K562 (cell line): ENCODE data around the gene NPAS2. TPM values are rescaled to one million over a fixed set of nuclear protein-coding genes. Genes with fewer than 3 reads are reported as not detected.

ENCODE experiments used
- ATAC-seq: fragments of 200-7000 bp; cut with Tn5 transposase; 3 replicates; pipeline ENCODE4 v1.9.1; 2020; ENCODE audit warnings: moderate library complexity
- BruUV-seq: library from RNA; stranded (reverse); fragments of 400-500 nt; replicated peaks from 2 replicates; lab custom pipeline; 2021; lab: Mats Ljungman, UMichigan
- CTCF ChIA-PET: fragments of 300-600 bp; formaldehyde crosslinking; extraction: SDS; loops from one replicate; lab custom pipeline; 2021; ENCODE audit warnings: low intra/inter-chr PET ratio; lab: Yijun Ruan, JAX
- POLR2A ChIA-PET: fragments of 300-600, 350-650 bp; sonication (Branson Sonifier 250); formaldehyde crosslinking; extraction: SDS; loops from one replicate; lab custom pipeline; 2021; ENCODE audit warnings: antibody characterized with exemption, inconsistent platforms; lab: Yijun Ruan, JAX
- DNase-seq, 4 experiments: peaks; one replicate each; pipeline versions ENCODE4 v3.0.0 to v3.0.0-alpha.2; 2011 to 2018; ENCODE audit warnings: low spot score in 3 of 4, mixed read lengths in 3 of 4; ENCODE audit errors: extremely low read depth in 1 of 4
- FAIRE-seq: peaks from 2 replicates; lab custom pipeline; 2011; peaks lifted over from hg19 to GRCh38; lab: Jason Lieb, UNC
- H2AFZ ChIP-seq: 2 replicates; pipeline ENCODE4 v1.6.0; 2011; ENCODE audit warnings: low read depth, low read length, control low read depth, inconsistent platforms
- H3K27ac ChIP-seq: fragments of 200-600 bp; 3 replicates; pipeline ENCODE4 v1.8.0; 2011; ENCODE audit warnings: low read depth, mild to moderate bottlenecking, control low read depth, inconsistent platforms, low read length, moderate library complexity, mixed read lengths; ENCODE audit errors: extremely low read depth
- H3K27me3 ChIP-seq, 2 experiments: fragments of 300-600 bp in 1 of 2; 2 replicates in 1 of 2; 3 replicates in 1 of 2; pipeline versions ENCODE4 v1.6.0 to v1.8.0; 2011; ENCODE audit warnings: inconsistent platforms in 2 of 2, low read length in 2 of 2, mild to moderate bottlenecking in 1 of 2, mixed read lengths in 1 of 2, moderate library complexity in 1 of 2; ENCODE audit not compliant: control insufficient read depth in 2 of 2, insufficient read depth in 2 of 2
- H3K36me3 ChIP-seq: fragments of 300-600 bp; 3 replicates; pipeline ENCODE4 v1.8.0; 2011; ENCODE audit warnings: mild to moderate bottlenecking, low read length, inconsistent platforms; ENCODE audit not compliant: control insufficient read depth, insufficient read depth
- H3K4me1 ChIP-seq, 2 experiments: fragments of 200-600 bp in 1 of 2; replicated peaks in 1 of 2; 2 replicates in 1 of 2; 3 replicates in 1 of 2; pipeline versions ENCODE4 v1.5.1 to v1.8.0; 2011; ENCODE audit warnings: inconsistent platforms in 2 of 2, low read length in 2 of 2, mild to moderate bottlenecking in 1 of 2, mixed read lengths in 1 of 2, moderate library complexity in 1 of 2; ENCODE audit not compliant: control insufficient read depth in 2 of 2, insufficient read depth in 2 of 2
- H3K4me2 ChIP-seq: 2 replicates; pipeline ENCODE4 v1.6.1; 2011; ENCODE audit warnings: low read length, control low read depth, inconsistent platforms, mixed read lengths; ENCODE audit not compliant: insufficient read depth
- H3K4me3 ChIP-seq: fragments of 200-600 bp; sonication (generic), shearing (Covaris generic); 2 replicates; pipeline ENCODE4 v1.5.1; 2016; ENCODE audit warnings: control low read depth, inconsistent platforms
- H3K79me2 ChIP-seq: fragments of 200-600 bp; 3 replicates; pipeline ENCODE4 v1.8.0; 2011; ENCODE audit warnings: low read length, inconsistent platforms; ENCODE audit not compliant: control insufficient read depth, insufficient read depth
- H3K9ac ChIP-seq, 2 experiments: 2 replicates each; pipeline versions ENCODE4 v1.6.0 to v1.6.1; 2011; ENCODE audit warnings: low read depth in 2 of 2, low read length in 2 of 2, control low read depth in 1 of 2, inconsistent platforms in 1 of 2, mild to moderate bottlenecking in 1 of 2, mixed read lengths in 1 of 2; ENCODE audit not compliant: insufficient read depth in 1 of 2
- H3K9me1 ChIP-seq: one replicate; pipeline ENCODE4 v1.6.0; 2011; ENCODE audit warnings: inconsistent platforms, mild to moderate bottlenecking, low read length, moderate library complexity; ENCODE audit not compliant: control insufficient read depth, insufficient read depth
- H3K9me3 ChIP-seq: replicated peaks from 2 replicates; pipeline ENCODE4 v1.5.1; 2011; ENCODE audit warnings: low read depth, low read length, inconsistent platforms; ENCODE audit not compliant: control insufficient read depth, insufficient read depth
- H4K20me1 ChIP-seq: replicated peaks from 2 replicates; pipeline ENCODE4 v1.6.1; 2011; ENCODE audit warnings: low read length, inconsistent platforms, mixed read lengths; ENCODE audit not compliant: control insufficient read depth, insufficient read depth
- ELF1 ChIP-seq: fragments of 200-800 bp; sonication (Bioruptor generic); IDR thresholded peaks from 2 replicates; pipeline ENCODE4 v1.6.1; 2016; ENCODE audit warnings: missing genetic modification characterization, missing compliant biosample characterization
- ELF4 ChIP-seq: fragments of 450-650 bp; formaldehyde crosslinking; IDR thresholded peaks from 2 replicates; pipeline ENCODE4 v1.4.0; 2022; ENCODE audit warnings: missing genetic modification characterization
- ESRRB ChIP-seq: fragments of 250-450 bp; sonication (Bioruptor Pico); IDR thresholded peaks from 2 replicates; pipeline ENCODE4 v1.5.0; 2020; ENCODE audit warnings: mild to moderate bottlenecking, moderate library complexity, borderline replicate concordance
- ZFP30 ChIP-seq: fragments of 250-450 bp; sonication (Bioruptor Pico); IDR thresholded peaks from 2 replicates; pipeline ENCODE4 v1.8.0; 2022; ENCODE audit warnings: moderate library complexity, mild to moderate bottlenecking, inconsistent platforms, borderline replicate concordance
- WGBS: fragments of 100-300 bp; shearing (Covaris generic); methylation state at CpG from one replicate; pipeline ENCODE4 v1.1.6; 2016; ENCODE audit warnings: low coverage, mixed read lengths; ENCODE audit not compliant: insufficient coverage; ENCODE audit errors: missing lambda C conversion rate; 5-methylcytosine and 5-hydroxymethylcytosine counted together
- in situ Hi-C: fragments of 300-500 bp; cut with MboI; formaldehyde crosslinking; loops from 4 replicates; pipeline ENCODE4 v1.15.0; 2018; ENCODE audit warnings: inconsistent platforms, mixed read lengths
- intact Hi-C: fragments of 100-400 bp; cut with micrococcal nuclease; formaldehyde crosslinking; loops from 2 replicates; pipeline ENCODE4 v1.14.2; 2022
- polyA plus RNA-seq, 8 experiments: library from polyadenylated mRNA; depleted of rRNA in 4 of 8; stranded (reverse) in 5 of 8; unstranded in 3 of 8; fragments of >200 nt; fragmentation: Nextera tagmentation in 2 of 8; fragmentation: Illumina TruSeq in 1 of 8; extraction: Ambion mirVana in 2 of 8; extraction: Trizol in 1 of 8; gene quantifications; 2 replicates each; pipeline versions ENCODE4 v1.2.1 to v1.2.3, GENCODE V29; 2011 to 2014; ENCODE audit warnings: inconsistent platforms in 1 of 8, missing spikeins in 1 of 8
- total RNA-seq, 7 experiments: library from RNA; depleted of rRNA in 6 of 7; stranded (reverse); fragments of >200 nt in 6 of 7; fragmentation: Illumina TruSeq in 2 of 7; extraction: Trizol in 2 of 7; gene quantifications; 2 replicates each; pipeline versions ENCODE4 v1.2.1 to v1.2.3, GENCODE V29; 2011 to 2021; ENCODE audit warnings: low replicate concordance in 1 of 7
- TF ChIP-seq, protein P1 (sequence below): sonication (generic); formaldehyde crosslinking; IDR thresholded peaks from 2 replicates; pipeline ENCODE4 v1.8.0; 2022; ENCODE audit warnings: mild to moderate bottlenecking, missing genetic modification reagents
- TF ChIP-seq, protein P2 (sequence below): fragments of 200-600 bp; sonication (generic); IDR thresholded peaks from one replicate; pipeline ENCODE4 v1.6.1; 2012; ENCODE audit warnings: mild to moderate bottlenecking, low read depth, low read length, inconsistent platforms

NPAS2 gene
- total and polyA plus RNA-seq, 9 of the 15 experiments (the other 6 are each of a cell fraction or from before 2014, with no cell fraction given) = 0.06 to 0.29 (median 0.07) TPM; not detected in 5

DNA sequence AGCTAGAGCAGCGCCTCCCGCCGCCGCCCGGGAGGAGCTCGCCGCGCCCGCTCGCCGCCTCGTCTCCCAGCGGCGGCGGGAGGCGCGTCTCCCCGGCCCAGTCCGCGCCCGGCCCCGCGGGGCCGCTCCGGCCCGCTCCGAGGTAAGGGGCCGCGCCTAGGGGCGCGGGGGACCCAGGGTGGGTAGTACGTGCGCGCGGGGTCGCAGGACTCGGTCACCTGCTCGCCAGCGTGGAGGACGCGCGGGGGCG lies 259 bp downstream of the NPAS2 start:
- H3K27me3 ChIP-seq = peaks cover 18 to 25% of the 10 kb centered on the region in 2 experiments; a peak in 4 of 5 replicates
- no peak overlapping the region for H3K27ac ChIP-seq
- no peaks in the 10 kb centered on the region for H4K20me1 ChIP-seq
- WGBS = 30% methylated on average over 6 of the region's 43 CpGs
- ATAC-seq = no peak; the same call in 1 of the 3 replicates
- no peak for FAIRE-seq
- no peak overlapping the region; a peak in 1 of 4 replicates for H3K9ac ChIP-seq
- H3K9me1 ChIP-seq = no peaks in the 10 kb centered on the region
- no peaks in the 10 kb centered on the region for H3K79me2 ChIP-seq
- TF ChIP-seq, protein P1, sequence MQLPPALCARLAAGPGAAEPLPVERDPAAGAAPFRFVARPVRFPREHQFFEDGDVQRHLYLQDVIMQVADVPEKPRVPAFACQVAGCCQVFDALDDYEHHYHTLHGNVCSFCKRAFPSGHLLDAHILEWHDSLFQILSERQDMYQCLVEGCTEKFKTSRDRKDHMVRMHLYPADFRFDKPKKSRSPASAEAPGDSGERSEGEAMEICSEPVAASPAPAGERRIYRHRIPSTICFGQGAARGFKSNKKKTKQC = no peak
- TF ChIP-seq, protein P2, sequence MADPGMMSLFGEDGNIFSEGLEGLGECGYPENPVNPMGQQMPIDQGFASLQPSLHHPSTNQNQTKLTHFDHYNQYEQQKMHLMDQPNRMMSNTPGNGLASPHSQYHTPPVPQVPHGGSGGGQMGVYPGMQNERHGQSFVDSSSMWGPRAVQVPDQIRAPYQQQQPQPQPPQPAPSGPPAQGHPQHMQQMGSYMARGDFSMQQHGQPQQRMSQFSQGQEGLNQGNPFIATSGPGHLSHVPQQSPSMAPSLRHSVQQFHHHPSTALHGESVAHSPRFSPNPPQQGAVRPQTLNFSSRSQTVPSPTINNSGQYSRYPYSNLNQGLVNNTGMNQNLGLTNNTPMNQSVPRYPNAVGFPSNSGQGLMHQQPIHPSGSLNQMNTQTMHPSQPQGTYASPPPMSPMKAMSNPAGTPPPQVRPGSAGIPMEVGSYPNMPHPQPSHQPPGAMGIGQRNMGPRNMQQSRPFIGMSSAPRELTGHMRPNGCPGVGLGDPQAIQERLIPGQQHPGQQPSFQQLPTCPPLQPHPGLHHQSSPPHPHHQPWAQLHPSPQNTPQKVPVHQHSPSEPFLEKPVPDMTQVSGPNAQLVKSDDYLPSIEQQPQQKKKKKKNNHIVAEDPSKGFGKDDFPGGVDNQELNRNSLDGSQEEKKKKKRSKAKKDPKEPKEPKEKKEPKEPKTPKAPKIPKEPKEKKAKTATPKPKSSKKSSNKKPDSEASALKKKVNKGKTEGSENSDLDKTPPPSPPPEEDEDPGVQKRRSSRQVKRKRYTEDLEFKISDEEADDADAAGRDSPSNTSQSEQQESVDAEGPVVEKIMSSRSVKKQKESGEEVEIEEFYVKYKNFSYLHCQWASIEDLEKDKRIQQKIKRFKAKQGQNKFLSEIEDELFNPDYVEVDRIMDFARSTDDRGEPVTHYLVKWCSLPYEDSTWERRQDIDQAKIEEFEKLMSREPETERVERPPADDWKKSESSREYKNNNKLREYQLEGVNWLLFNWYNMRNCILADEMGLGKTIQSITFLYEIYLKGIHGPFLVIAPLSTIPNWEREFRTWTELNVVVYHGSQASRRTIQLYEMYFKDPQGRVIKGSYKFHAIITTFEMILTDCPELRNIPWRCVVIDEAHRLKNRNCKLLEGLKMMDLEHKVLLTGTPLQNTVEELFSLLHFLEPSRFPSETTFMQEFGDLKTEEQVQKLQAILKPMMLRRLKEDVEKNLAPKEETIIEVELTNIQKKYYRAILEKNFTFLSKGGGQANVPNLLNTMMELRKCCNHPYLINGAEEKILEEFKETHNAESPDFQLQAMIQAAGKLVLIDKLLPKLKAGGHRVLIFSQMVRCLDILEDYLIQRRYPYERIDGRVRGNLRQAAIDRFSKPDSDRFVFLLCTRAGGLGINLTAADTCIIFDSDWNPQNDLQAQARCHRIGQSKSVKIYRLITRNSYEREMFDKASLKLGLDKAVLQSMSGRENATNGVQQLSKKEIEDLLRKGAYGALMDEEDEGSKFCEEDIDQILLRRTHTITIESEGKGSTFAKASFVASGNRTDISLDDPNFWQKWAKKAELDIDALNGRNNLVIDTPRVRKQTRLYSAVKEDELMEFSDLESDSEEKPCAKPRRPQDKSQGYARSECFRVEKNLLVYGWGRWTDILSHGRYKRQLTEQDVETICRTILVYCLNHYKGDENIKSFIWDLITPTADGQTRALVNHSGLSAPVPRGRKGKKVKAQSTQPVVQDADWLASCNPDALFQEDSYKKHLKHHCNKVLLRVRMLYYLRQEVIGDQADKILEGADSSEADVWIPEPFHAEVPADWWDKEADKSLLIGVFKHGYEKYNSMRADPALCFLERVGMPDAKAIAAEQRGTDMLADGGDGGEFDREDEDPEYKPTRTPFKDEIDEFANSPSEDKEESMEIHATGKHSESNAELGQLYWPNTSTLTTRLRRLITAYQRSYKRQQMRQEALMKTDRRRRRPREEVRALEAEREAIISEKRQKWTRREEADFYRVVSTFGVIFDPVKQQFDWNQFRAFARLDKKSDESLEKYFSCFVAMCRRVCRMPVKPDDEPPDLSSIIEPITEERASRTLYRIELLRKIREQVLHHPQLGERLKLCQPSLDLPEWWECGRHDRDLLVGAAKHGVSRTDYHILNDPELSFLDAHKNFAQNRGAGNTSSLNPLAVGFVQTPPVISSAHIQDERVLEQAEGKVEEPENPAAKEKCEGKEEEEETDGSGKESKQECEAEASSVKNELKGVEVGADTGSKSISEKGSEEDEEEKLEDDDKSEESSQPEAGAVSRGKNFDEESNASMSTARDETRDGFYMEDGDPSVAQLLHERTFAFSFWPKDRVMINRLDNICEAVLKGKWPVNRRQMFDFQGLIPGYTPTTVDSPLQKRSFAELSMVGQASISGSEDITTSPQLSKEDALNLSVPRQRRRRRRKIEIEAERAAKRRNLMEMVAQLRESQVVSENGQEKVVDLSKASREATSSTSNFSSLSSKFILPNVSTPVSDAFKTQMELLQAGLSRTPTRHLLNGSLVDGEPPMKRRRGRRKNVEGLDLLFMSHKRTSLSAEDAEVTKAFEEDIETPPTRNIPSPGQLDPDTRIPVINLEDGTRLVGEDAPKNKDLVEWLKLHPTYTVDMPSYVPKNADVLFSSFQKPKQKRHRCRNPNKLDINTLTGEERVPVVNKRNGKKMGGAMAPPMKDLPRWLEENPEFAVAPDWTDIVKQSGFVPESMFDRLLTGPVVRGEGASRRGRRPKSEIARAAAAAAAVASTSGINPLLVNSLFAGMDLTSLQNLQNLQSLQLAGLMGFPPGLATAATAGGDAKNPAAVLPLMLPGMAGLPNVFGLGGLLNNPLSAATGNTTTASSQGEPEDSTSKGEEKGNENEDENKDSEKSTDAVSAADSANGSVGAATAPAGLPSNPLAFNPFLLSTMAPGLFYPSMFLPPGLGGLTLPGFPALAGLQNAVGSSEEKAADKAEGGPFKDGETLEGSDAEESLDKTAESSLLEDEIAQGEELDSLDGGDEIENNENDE = no peak
- TF ChIP-seq ELF1 (tag) (no peak), ELF4 (CRISPR knock-in tag) (no peak), ZFP30 (CRISPR knock-in tag) (no peak), ESRRB (CRISPR knock-in tag) (no peak)
- TF ChIP-seq, all 486 proteins: peak for 0
- POLR2A ChIA-PET = no interaction called here
- peak in 3 of 4 experiments; percentile 17 to 21 (median 18) for DNase-seq
- H3K4me3 ChIP-seq = no peak overlapping the region
- no peak overlapping the region for H3K4me2 ChIP-seq
- in situ Hi-C loops (no loop called here), intact Hi-C loops (loop anchor here (10.0 kb wide), 1 partner anchor 165 kb away; no protein-coding TSS in a partner anchor)
- CTCF ChIA-PET = no interaction called here
- no peak overlapping the region for H2AFZ ChIP-seq
- H3K36me3 ChIP-seq = no peaks in the 10 kb centered on the region
- no peaks in the 10 kb centered on the region for H3K9me3 ChIP-seq
- peaks cover 0 to 8% of the 10 kb centered on the region in 2 experiments; a peak in 2 of 5 replicates for H3K4me1 ChIP-seq
- BruUV-seq = no TSS peak
